ENCODE measurements around the gene CEACAM21. TPM values are rescaled to one million over a fixed set of nuclear protein-coding genes. Genes with fewer than 3 reads are reported as not detected.

CEACAM21 gene
- total and polyA plus RNA-seq, 12 donors: 0.26 to 3.3 (median 0.57) TPM; not detected in 1

- peak overlapping the region in 7 of 10 donors; percentile 4 to 28 (median 11) for H3K4me3 ChIP-seq
- intact Hi-C loops (cut with DNase I): loop anchor here in 5 of 10 donors (1.0 to 10.0 kb wide), 5 partner anchors 21 to 239 kb away; no protein-coding TSS in a partner anchor
- peak in 1 of 8 donors; percentile 38 for ATAC-seq
Observed at GRCh38 chr19:41563854-41564514, 12.0 kb upstream of the CEACAM21 start.

DNA sequence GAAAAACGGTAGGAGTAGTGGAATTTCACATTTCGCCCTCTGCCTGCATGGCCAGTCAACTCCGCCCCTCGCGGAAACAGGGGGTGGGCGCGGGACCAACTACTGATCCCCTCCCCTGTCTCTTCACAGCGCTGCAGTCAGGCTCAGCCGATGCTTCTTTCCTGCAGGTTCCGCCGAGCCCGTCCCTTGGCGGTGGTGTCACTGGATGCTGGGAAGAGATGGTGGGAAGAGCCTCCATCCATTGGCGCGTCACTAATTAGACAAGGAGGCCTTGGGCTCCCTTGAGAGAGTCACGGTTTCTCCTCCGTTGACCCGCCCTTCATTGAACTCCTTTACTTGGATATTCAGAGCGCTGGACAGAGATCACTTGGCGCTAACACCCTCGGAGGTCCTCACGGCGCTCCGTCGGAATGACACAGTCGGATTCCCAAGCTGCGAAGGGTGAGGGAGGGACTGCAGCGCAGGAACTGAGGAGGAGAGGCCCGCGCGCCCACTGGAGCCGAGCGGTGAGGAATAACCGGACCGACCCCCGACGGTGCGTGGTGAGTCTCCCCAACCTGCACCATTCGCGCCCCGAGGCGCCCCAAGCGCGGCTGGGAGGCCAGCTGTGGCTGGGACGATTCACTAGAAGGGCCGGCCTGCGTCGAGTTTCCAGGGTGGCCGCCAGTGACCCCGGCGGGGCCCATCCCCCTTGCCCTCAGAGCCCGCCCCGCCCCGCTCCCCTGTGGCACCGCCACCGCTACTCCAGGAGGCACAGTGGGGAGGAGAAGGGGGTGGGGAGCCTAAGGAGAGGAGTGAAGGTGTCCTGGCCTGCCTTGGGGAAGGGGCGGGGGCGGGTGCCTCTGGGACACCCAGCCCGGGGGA, 11.2 kb upstream of the CEACAM21 start:
- intact Hi-C loops (cut with DNase I): loop anchor here in 3 of 10 donors (5.0 to 10.0 kb wide), 3 partner anchors 110 to 240 kb away; no protein-coding TSS in a partner anchor
- Histone ChIP-seq H3K27me3 (peaks cover 11 to 85% (median 55%) of the 10 kb centered on the region in 7 donors), H3K4me1 (peaks cover 3 to 26% (median 14%) of the 10 kb centered on the region in 9 donors), H3K36me3 (no peaks in the 10 kb centered on the region), H3K9me3 (peaks cover 0 to 8% (median 0%) of the 10 kb centered on the region in 11 donors), H3K27ac (no peak overlapping the region), H3K4me3 (peak overlapping the region in 7 of 10 donors; percentile 4 to 28 (median 11))
- ATAC-seq: peak in 7 of 8 donors; percentile 21 to 48 (median 31)
- 4 to 9% methylated on average over 57 to 59 of the region's 59 CpGs for WGBS, 2 donors
- TF ChIP-seq CTCF (IDR thresholded peaks at IDR 0.05): no peak
- DNase-seq: peak in 1 of 2 donors; percentile 17

More at GRCh38 chr19:41563854-41564514, 12.0 kb upstream of the CEACAM21 start:
- Histone ChIP-seq H3K9me3 (peaks cover 0 to 8% (median 0%) of the 10 kb centered on the region in 11 donors), H3K27me3 (peaks cover 11 to 78% (median 57%) of the 10 kb centered on the region in 7 donors), H3K36me3 (no peaks in the 10 kb centered on the region), H3K4me1 (peaks cover 3 to 32% (median 14%) of the 10 kb centered on the region in 9 donors), H3K27ac (no peak overlapping the region)
- no peak for TF ChIP-seq CTCF (IDR thresholded peaks at IDR 0.05)
- WGBS, 2 donors: 18 to 20% methylated on average over 19 of the region's 19 CpGs
- no peak for DNase-seq

GRCh38 chr19:41565379-41565720, 10.6 kb upstream of the CEACAM21 start:
- intact Hi-C loops (cut with DNase I): loop anchor here in 3 of 10 donors (5.0 to 10.0 kb wide), 3 partner anchors 111 to 241 kb away; no protein-coding TSS in a partner anchor
- ATAC-seq (no peak), DNase-seq (no peak)
- H3K27me3 ChIP-seq: peaks cover 11 to 85% (median 55%) of the 10 kb centered on the region in 7 donors
- peaks cover 0 to 8% (median 0%) of the 10 kb centered on the region in 11 donors for H3K9me3 ChIP-seq
- 50 to 54% methylated on average over 9 of the region's 9 CpGs for WGBS, 2 donors
- H3K36me3 ChIP-seq: no peaks in the 10 kb centered on the region
- TF ChIP-seq CTCF (IDR thresholded peaks at IDR 0.05): no peak
- H3K4me1 ChIP-seq: peaks cover 3 to 23% (median 14%) of the 10 kb centered on the region in 9 donors
- H3K27ac ChIP-seq: no peak overlapping the region
- no peak overlapping the region for H3K4me3 ChIP-seq

GRCh38 chr19:41566001-41566400, 10.0 kb upstream of the CEACAM21 start:
- Histone ChIP-seq H3K4me3 (no peak overlapping the region), H3K9me3 (peaks cover 0 to 8% (median 0%) of the 10 kb centered on the region in 11 donors), H3K27ac (no peak overlapping the region), H3K27me3 (peaks cover 11 to 92% (median 55%) of the 10 kb centered on the region in 7 donors), H3K4me1 (peaks cover 3 to 25% (median 14%) of the 10 kb centered on the region in 9 donors), H3K36me3 (no peaks in the 10 kb centered on the region)
- ATAC-seq: no peak
- 72 to 76% methylated on average over 3 of the region's 3 CpGs for WGBS, 2 donors
- intact Hi-C loops (cut with DNase I): loop anchor here in 3 of 10 donors (5.0 to 10.0 kb wide), 3 partner anchors 111 to 241 kb away; no protein-coding TSS in a partner anchor
- DNase-seq: no peak
- TF ChIP-seq CTCF (IDR thresholded peaks at IDR 0.05): no peak
